GM19328 (cell line): ENCODE data around the gene KDM2B.
"Not testable (repeated sequence)": the region's sequence is repeated elsewhere in the genome, so short reads cannot be mapped to it uniquely, and the experiment has no call there.

ENCODE experiments used
- ATAC-seq: cut with Tn5 transposase; IDR thresholded peaks from one replicate; pipeline ENCODE4 v1.9.1; 2021; ENCODE audit warnings: mild to moderate bottlenecking, moderate library complexity; ENCODE audit not compliant: unreplicated experiment

The KDM2B gene

DNA sequence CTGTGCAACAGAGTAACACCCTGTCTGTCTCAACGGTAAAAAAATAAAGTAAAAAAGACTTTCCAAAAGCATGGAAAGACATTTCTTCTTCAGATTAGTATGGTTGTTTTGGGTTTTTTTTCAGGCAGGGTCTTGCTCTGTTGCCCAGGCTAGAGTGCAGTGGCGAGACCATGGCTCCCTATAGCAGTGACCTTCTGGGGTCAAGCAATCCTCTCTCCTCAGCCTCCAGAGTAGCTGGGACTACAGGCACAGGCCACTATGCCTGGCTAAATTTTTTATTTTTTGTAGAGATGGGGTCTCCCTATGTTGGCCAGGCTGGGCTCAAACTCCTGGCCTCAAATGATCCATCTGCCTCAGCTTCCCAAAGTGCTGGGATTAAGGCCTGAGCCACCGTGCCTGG, 72.8 kb downstream of the KDM2B start:
- no peak for ATAC-seq

DNA sequence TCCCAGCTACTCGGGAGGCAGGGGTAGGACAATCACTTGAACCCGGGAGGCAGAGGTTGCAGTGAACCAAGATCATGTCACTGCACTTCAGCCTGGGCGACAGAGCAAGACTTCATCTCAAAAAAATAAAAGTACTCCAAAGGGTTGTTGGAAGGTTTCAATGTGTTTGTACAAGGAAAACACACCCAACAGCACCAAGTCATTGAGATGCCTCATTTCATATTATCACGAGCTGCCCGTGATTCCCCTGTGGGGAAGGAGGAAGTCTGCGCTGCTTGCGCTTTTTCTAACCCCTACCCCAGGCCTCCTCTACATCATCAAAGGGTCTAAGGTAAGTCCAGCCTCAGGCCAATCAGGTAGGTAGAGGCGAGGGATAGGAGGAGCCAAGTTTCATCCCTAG, 73.6 kb downstream of the KDM2B start:
- no peak for ATAC-seq

DNA sequence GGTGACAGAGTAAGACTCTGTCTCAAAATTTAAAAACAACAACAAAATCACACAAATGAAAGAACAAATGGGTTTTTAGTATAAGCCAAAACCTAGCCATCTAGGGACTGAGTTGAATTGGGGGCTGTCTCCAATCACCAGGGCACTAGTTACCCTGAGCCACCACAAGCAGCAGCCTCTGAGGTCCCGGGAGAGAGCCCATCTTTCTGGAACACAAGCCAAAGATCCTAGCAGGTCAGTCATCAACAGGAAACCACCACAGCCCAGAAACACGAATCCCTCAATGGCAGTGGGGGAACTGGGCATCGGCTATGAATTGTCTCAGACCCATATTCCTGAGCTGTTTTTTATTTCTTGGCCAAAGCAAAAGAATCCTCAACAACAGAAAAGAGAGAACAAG, 75.3 kb downstream of the KDM2B start:
- no peak for ATAC-seq

DNA sequence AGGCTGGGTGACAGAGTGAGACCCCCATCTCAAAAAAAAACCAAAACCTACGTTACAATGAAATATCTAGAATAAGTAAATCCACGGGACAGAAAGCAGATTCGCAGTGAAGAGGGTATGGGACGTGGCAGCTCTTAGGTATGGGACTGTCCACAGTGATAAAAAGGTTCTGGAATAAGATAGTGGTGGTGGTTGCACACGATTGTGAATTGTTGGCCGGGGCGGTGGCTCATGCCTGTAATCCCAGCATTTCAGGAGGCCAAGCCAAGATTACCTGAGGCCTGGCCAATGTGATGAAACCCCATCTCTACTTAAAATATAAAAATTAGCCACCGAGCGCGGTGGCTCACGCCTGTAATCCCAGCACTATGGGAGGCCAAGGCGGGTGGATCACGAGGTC, 76.3 kb downstream of the KDM2B start:
- no peak for ATAC-seq

DNA sequence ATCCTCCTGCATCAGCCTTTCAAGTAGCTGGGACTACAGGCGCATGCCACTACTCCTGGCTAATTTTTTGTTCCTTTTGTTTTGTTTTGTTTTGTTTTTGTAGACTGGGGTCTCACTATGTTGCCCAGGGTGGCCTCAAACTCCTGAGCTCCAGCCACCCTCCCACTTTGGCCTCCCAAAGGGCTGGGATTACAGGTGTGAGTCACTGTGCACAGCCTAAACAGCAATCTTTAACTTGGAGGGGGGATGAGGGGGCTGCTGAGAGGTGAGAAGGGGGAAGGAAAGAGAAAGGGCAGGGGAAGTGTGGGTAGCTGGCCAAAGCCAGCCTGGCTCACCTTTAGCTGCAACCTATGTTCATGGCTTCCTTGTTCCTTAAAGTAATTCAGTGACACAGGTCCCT, 77.4 kb downstream of the KDM2B start:
- no peak for ATAC-seq

DNA sequence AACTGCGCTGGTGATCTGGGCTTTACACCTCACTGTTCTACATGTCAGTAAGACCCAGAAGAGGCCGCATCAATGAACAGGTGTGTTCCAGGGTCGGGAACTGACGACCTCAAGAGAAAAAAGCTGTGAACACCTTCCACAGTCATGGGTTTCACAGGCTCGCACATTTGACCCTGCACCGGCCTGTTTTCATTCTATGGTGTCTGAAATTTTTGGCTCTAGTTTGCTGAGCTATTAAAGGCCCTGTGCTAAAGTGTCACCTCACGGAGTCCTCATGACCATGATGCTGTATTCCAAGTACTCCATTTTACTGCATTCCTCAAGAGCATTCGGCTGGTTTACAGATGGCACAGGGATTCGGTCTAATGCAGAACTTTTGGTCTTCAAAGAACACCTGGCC, 78.9 kb downstream of the KDM2B start:
- no peak for ATAC-seq

DNA sequence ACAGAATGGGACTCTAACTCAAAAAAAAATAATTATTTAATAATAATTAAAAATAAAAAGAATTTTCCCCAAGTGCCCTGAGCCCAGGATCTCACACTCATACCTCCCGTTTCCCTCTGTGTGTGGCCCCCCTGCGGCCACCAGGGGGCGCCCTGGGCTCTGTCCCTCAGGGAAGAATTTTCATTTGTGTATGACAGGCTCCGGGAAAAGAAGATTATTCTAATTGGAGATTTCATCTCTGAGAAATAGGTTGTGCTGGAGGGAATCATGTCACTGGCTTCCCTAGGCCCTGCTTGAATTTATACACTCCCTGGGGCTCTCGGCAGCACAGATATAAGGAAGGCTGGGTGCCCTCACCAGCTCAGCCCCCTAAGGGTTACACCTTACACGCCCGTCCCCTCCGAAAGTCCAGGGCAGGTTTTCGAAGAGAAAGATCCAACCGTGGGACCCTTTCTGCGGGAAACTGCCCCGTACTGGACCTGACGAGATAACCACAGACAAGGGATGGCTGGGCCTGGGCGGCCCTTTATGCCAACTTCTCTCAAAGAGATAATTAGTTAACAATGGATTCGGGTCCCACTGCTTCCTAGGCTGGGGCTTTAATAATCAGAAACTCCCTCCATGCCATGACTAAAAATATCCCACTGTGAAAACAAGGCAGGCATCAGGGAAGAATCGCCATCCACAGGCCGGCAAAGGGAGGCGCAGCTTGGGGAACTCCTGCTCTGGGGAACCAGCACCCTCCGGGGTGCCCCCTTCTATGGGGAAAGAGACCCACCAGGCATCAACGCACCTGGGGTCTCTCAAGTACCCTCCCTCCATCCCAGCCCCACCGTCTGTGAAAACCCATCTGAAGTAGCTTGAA, 80.7 kb downstream of the KDM2B start:
- no peak for ATAC-seq

DNA sequence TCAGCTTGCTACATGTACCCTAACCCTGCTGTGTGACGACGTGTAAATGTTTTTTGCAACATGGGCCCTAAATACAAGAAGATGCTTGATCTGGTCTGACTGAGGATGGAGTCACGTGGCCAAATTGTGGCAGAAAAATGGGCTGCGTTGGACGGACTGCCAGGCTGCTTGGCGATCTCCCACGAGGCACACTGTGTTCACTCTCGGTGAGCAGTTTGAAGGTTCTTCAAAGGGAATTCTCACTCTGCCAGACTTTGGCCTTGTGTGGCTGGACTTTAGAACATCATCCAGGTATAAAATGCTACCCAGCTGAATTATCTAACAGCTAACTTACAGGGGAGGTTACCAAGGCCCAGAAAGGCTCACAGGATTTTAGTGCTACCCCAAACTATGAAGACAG, 85.1 kb downstream of the KDM2B start:
- no peak for ATAC-seq

DNA sequence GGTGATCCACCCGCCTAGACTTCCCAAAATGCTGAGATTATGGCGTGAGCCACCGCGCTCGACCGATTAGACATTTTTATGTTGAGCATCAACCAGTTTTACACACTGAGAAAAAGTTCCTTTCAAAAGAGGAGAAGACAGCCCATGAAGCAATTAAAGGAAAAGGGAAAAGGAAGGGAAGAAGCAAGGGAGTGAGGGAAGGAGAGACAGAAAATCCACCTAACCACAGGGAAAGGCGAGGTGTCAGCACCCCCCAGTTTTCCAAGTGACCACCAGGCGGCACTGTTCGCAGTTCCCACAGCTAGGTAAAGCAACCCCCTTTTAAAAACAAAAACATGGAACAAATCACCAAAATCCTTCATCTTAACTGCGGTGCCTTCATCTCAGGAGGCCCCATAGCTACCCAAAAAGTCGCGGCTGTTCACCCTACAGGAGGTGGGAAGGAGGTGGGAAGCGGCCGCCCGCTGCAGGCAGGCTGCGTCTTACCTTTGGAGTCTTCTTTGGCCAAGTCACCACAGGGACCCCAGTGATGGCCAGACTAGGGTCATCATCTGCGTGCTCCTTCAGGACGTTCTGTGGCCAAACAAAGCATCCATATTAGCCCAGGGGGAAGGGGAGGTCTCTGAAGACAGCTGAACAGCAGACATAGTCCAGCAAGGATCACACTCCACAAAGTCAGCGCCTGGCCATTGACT, 86.6 kb downstream of the KDM2B start:
- ATAC-seq = no peak

DNA sequence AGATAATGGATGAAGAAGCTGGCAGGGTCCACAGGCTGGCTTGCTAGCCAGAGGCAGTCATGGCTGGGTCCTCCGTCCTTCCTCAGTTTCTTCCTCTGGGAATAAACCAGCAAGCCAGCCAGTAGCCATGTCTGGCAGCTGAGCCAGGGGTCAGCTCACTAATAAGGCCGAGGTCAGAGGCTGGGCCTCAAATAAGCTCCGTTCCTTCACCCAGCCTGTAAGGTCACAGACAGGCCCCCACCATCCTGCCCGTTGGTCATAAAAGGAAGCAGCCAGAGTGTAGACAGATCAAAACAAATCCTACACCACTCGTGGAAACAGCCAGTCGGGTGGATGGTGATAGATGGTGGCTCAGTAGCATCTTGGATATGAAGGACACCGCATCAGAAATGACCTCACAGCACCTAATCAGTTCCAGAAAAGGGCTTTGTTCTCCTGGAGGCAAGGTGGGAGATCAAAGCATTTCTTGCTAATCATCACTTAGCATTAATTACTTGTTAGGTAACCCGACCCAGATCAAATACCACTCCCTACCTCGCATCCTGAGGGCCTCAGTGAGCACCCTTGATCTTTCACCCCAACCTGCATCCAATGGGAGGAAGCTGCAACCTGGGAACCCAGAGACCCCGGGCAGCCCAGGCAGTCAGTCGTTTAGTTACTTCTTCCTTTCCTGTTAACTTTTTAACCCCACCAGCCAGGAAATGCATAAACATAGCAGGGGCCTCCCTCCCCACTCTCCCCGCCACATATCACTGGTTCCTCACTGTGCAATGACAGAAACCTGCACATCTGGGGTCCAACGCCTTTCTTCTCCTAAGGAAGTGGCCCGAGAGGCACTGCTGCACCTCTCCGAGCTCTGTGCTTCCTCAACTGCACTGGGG, 90.2 kb downstream of the KDM2B start:
- no peak for ATAC-seq

DNA sequence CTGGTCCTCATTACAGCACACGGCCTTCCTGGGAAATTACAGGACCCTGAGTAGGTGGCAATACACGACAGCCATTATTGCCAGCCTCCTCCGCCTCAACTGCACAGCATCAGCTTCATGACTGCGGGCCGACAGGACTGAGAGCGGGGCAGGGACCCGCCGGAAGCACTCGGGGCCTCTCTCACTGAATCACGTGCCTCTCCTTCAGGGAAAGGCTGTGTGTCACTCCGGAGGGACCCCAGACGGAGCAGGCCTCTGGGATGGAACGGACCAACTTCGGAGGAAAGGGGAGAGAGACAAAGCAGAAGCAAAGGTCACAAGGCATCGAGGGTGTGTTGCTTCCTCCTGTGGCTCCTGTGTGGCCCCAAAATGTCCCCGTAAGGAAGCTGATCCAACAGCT, 90.9 kb downstream of the KDM2B start:
- ATAC-seq = no peak

DNA sequence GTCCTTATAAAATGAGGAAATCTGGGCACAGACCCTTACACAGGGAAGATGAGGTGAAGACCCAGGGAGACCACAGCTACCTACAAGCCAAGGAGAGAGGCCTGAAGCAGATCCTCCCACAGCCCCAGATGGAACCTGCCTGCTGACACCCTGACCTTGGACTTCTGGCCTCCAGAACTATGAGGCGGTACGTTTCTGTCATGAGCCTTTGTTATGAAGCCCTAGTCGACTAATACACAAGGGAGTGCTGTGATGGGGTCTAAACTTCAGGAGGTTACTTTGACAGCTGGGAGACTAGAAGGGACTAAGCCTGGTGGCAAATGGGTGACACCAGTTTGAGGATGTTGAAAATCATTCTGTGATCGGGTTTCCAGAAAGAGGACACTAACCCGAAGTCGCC, 95.9 kb downstream of the KDM2B start:
- ATAC-seq = no peak

DNA sequence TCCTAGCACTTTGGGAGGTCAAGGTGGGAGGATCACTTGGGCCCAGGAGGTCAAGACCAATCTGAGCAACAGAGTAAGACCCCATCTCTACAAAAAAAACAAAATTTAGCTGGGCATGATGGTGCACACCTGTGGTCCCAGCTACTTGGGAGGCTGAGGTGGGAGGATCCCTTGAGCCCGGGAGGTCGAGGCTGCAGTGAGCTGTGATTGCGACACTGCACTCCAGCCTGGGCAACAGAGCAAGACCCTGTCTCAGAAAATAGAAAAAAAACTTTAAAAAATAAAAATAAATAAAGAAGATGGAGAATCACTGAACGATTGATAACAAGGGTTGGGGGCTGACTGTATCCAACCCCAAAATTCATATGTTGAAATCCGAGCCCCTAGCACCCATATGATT, 96.3 kb downstream of the KDM2B start:
- ATAC-seq = not testable (repeated sequence)

DNA sequence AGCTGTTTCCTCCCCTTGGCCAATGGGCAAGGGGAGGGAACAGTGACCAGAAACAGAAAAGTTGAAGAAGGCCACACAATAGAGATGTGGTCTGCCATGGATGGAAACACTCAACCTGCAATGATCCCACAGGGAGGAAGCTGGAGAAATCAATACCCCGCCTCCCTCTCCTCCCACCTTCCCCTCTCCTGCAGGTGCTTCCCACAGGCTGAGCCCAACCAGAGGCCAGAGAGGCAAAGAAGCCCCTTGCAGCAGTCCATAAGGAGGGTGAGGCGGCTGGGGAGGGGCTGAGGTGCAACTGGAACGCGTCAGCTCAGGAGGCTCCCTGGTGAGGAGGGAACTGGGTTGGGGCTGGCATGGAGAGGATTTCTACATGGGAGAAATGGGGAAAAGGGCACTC, 96.9 kb downstream of the KDM2B start:
- ATAC-seq = no peak

DNA sequence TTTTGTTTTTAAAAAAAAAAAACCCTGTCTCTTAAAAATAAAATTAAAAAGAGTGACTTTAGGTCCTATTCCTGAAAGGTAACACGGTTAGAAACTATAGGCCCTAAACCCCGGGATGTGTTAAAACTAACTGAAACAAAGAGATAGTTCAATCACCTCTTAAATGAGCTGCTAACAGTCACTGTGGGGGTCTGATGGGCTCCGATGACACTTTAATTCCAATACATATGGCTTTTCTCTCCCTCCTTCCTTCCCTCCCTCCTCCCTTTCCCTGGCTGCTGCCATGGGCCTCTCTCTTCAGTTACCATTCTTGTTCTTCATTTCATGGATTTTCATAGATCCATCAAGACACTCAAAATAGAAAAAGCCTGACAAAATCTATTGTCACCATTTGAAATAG, 104.3 kb downstream of the KDM2B start:
- no peak for ATAC-seq

DNA sequence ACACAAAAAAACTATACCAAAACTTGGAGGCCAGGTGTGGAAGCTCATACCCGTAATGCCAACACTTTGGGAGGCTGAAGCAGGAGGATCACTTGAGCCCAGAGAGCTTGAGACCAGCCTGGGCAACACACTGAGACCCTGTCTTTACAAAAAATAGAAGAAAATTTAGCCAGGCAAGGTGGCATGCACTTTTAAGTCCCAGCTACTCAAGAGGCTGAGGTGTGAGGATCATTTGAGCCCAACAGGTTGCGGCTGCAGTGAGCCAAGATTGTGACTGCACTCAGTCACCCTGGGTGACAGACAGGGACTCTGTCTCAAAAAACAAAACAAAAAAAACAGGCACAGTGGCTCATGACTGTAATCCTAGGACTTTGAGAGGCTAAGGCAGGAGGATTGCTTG, 105.5 kb downstream of the KDM2B start:
- ATAC-seq = no peak

DNA sequence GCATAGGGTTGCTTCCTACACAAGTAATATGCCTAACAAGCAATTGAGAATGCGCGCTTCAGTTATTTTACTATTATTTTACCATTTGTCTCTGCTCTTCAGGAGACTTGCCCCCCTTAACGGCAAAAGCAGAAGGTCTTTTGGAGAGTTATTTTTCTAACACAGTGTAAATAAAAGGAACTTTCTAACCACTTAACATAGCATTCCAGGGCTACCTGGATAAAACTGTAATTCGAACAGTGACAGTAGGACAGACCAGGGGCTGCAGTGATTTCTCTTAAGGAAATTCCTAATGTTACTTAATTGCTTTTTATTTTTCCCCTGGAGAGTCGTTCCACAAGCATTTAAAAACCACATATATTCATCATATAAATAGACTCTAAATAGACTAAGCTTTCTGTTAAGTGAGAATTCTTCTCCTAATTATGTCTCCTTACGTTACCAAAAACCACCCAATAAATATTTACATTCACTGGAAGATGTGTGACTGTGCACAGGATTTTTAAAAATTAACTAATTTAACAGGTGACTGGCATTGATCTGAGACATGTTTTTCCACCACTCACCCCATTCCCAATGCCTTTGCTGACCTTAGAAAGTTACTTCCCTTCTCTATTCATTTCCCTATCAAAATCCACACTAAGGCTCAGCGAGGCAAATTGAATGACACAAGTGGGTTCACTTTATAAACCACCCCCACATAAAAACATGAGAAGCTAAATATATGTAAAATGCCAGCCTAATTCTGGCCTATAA, 108.5 kb downstream of the KDM2B start:
- no peak for ATAC-seq

DNA sequence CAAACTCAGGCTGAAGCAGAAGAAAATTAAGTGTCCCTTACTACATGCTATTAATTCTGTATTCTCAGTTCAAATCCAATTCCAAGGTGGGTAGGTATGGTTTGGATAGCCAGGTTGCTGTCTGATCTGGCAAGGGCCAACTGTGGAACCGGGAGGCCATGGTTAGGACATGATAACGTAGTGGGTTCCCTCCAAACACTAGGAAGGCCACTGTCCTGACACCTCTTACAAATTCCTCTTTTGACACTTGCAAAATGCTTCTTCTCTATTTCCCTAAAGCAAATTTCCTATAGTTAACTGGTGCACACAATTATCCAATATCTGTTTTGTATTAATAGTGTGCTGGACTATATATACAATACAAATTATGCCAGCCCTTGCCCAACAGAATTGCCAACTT, 110.1 kb downstream of the KDM2B start:
- no peak for ATAC-seq

DNA sequence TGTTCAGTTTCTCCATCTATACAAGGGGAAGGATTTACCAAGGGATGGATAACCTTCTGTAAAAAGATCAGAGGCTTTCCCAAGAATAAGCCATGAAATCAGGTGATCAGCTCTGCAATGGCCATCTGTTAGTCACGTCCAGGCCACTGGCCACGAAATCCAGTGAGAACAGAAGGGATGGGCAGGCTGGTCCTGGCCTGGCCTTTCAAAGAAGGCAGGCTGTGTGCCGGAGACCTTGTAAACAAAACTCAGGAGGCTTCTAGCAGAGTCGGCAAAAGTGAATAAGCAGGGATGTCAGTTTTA, 112.4 kb downstream of the KDM2B start:
- ATAC-seq = no peak

DNA sequence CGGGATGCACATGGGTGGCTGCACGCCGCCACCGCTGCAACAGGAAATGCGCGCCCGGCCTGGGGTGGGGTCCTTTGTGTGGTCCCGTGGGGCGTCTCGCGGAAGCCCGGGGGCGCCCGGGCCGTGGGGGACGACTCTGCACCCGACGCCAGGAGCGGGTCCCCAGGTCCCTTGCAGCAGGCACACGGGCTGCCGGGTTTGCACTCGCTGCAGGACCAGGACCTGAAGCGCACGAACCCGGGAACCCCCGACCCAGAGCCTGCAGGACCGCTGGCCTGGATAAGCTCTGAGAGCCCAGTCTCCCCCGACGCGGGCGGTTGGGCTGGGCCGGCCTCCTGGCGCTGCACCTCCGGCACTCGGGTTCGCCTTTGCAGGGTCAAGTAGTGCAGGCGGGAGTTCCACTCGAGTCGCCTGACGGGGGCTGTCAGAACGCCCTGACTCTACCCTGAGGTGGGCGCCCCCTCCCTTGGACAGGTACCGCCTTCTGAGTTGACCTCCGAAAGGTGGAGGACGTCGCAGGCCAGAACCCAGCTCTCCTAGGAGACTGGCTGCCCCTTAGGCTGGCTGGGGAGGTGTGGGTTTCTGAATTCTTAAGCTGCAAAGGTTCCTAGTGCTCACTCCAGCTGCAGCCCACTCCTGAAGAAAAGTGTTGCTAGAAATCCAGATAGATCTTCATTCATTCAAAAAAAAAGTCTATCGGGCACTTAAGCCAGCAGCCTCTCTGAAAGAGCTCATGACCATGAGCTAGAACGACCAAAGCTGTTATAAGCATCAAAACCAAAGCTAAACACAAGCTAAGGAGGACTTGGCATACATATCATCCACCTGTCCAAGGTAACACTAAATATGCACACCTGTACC, 113.0 kb downstream of the KDM2B start:
- no peak for ATAC-seq
